ENCODE results near the gene SUSD6.

DNA sequence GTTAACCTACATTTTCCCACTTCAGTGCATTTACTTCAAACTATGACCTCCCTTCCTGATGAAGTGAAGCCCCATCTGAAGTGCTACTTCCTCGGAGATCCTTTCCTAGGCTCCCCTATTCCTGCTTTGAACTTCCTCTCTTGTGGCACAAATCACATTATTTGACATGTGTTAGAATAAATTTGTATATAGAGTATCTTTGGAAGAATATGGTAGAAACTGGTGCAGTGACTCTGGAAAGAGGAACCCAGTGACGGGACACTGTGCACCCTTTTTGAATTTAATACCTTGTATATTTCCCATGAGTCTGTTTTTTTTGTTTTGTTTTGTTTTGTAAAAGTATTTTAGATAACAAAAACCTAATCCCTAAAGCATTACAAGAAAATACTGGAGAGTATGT lies 89.2 kb downstream of the SUSD6 start:
- TF ChIP-seq CTCF (IDR thresholded peaks at IDR 0.05) (no peak), POLR2A (IDR thresholded peaks at IDR 0.05) (no peak)
